Bronchial epithelial cell (primary cell): Measurements from ENCODE around the gene MEF2D. TPM values are rescaled to one million over a fixed set of nuclear protein-coding genes. Genes with fewer than 3 reads are reported as not detected.
A peak's percentile ranks its signal among the peaks of the same experiment; 100 is the strongest.

Experiments used
- DNase-seq: peaks from one replicate; pipeline ENCODE4 v3.0.0-alpha.2; 2010; ENCODE audit warnings: low read depth
- FAIRE-seq: peaks from 2 replicates; lab custom pipeline; 2011; peaks lifted over from hg19 to GRCh38; lab: Jason Lieb, UNC
- H3K27me3 ChIP-seq: 2 replicates; pipeline ENCODE4 v1.5.1; 2011; ENCODE audit warnings: low read length; ENCODE audit not compliant: control insufficient read depth, insufficient read depth
- H3K36me3 ChIP-seq: 2 replicates; pipeline ENCODE4 v1.5.1; 2011; ENCODE audit warnings: low read length; ENCODE audit not compliant: control insufficient read depth, insufficient read depth
- H3K4me3 ChIP-seq: 2 replicates; pipeline ENCODE4 v1.5.1; 2011; ENCODE audit warnings: mild to moderate bottlenecking, low read depth, low read length, control low read depth
- total RNA-seq: library from RNA; depleted of rRNA; stranded (reverse); fragments of >200 nt; gene quantifications from 2 replicates; pipeline ENCODE4 v1.2.1, GENCODE V29; 2014
- TF ChIP-seq, protein P1 (sequence below): IDR thresholded peaks from 2 replicates; pipeline ENCODE4 v1.5.1; 2011; ENCODE audit warnings: mild to moderate bottlenecking, moderate library complexity, low read length, control low read depth, inconsistent platforms; ENCODE audit not compliant: insufficient read depth, severe bottlenecking

Gene MEF2D
- total RNA-seq, 1 donor from 2014 or later, result 1.3 TPM

DNA sequence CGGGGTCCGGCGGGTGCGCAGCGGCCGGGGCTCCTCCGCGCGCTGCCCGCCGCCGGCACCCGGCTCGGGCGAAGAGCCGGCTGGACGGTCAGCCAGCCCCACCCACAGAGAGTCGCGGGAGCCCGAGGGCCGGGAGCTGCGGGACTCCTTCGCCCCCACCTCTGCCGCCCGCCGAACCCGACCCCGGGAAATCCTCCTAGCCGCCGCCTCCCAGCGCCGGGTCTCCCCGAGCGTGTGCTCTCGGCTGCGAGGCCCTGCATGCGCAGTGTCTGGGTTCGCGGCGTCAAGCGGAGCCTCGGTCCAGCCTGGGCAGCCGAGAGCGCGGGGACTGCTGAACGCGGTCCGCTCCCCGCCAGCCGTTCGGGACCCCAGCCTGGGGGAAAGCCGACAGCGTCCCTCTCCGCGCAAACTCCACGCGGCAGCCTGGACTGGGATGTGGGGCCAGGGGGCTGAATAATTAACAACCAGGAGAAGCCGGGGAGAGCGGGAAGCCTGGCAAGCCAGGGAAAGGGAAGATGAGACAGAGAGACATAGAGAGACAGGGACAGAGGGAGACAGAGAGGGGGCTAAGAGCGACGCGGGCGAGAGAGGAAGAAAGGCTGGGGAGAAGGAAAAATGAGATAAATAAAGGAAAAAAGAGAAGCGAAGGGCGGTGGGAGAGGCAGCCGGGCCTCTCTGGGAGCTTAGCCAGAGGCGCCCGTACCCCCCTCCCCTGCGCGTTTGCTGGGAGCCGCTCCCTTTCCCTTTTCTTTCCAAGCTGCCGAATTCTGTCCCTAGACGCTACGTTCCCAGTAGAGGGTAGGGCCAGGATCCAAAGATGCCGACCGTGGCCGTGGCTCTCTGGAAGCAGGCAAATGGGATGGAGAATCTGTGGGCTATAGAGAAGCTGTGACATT, 64.2 kb downstream of the MEF2D start:
- no peak for FAIRE-seq
- no peak overlapping the region for H3K4me3 ChIP-seq
- H3K36me3 ChIP-seq, result no peaks in the 10 kb centered on the region
- TF ChIP-seq, protein P1, sequence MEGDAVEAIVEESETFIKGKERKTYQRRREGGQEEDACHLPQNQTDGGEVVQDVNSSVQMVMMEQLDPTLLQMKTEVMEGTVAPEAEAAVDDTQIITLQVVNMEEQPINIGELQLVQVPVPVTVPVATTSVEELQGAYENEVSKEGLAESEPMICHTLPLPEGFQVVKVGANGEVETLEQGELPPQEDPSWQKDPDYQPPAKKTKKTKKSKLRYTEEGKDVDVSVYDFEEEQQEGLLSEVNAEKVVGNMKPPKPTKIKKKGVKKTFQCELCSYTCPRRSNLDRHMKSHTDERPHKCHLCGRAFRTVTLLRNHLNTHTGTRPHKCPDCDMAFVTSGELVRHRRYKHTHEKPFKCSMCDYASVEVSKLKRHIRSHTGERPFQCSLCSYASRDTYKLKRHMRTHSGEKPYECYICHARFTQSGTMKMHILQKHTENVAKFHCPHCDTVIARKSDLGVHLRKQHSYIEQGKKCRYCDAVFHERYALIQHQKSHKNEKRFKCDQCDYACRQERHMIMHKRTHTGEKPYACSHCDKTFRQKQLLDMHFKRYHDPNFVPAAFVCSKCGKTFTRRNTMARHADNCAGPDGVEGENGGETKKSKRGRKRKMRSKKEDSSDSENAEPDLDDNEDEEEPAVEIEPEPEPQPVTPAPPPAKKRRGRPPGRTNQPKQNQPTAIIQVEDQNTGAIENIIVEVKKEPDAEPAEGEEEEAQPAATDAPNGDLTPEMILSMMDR, result no peak
- H3K27me3 ChIP-seq, result peaks cover 77% of the 10 kb centered on the region
- no peak for DNase-seq

DNA sequence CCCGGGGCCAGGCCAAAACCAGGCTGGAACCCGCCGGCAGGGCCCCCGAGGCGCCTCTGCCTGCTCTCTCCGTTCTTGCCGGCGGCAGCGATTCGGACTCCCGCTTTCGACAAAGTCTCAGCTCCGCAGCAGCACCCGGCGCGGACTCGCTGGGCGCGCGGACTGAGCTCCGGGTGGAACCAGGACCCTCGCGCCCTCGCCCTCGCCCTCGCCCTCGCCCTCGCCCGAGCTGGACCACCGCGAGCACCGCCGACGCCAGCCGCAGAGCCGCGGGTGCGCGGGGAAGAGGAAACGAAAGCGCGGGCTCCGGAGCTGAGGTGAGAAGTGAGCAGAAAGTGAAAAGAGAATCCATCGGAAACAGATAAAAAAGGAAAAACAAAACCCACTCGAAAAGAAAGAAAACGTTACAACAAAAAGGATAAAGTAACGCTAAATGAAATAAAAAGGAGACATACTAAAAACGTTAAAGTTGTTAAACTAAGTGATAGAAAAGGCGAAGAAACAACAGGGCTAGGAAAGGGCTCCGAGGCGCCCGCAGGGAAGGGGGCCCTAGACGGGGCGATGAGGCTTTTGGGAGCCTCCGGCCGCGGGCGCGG, 64.9 kb downstream of the MEF2D start:
- TF ChIP-seq, protein P1, result no peak
- no peaks in the 10 kb centered on the region for H3K36me3 ChIP-seq
- DNase-seq (no peak), FAIRE-seq (no peak)
- peaks cover 75% of the 10 kb centered on the region for H3K27me3 ChIP-seq
- no peak overlapping the region for H3K4me3 ChIP-seq

DNA sequence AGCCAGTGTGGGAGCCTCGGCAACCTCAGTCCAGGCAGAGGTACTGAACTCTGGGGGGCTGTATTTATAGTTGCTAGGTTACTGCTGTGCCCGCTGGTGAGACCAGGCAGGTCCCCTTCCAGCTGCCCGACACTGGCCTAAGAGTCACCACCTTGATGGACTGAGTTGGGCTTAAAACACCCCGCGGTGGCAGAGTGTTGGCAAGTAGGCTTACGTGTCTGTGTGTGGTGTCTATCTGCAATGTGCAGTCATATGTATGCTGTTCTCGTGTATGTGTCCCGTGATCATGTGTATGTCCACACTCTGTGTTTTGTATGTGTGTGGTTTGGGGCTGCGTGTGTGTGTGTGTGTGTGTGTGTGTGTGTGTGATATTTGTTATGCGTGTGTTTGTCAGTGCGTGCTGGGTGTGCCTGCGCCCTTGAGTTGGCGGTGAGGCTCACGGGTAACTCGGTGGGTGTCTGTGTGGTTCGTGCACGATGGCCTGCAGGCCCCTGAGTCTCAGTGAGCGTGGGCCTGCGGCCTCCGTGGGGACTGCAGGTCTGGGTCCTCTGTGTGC, 65.5 kb downstream of the MEF2D start:
- FAIRE-seq (peak; percentile 55), DNase-seq (no peak)
- TF ChIP-seq, protein P1, result no peak
- Histone ChIP-seq H3K36me3 (no peaks in the 10 kb centered on the region), H3K27me3 (peaks cover 76% of the 10 kb centered on the region), H3K4me3 (no peak overlapping the region)

DNA sequence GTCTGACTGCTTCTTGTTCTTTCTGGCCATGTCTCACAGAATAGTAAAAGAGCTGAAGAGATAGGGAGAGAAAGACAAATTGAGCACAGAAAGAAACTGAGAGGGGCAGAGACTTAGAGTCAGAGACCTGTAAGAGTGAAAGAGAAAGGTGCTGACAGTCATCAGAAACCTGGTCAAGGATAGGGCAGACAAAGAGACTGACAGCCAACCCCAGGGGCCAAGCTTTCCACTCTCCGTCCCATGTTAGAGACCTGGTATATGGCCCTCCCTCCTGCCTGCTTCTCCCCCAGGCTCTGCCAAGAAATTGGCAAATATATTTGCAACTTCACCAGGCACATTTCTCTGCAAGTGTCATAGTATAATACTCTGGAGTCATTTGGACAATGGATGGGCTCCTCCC, 67.0 kb downstream of the MEF2D start:
- no peak overlapping the region for H3K4me3 ChIP-seq
- TF ChIP-seq, protein P1, result no peak
- no peak for DNase-seq
- H3K27me3 ChIP-seq, result peaks cover 76% of the 10 kb centered on the region
- no peak for FAIRE-seq
- H3K36me3 ChIP-seq, result no peaks in the 10 kb centered on the region

DNA sequence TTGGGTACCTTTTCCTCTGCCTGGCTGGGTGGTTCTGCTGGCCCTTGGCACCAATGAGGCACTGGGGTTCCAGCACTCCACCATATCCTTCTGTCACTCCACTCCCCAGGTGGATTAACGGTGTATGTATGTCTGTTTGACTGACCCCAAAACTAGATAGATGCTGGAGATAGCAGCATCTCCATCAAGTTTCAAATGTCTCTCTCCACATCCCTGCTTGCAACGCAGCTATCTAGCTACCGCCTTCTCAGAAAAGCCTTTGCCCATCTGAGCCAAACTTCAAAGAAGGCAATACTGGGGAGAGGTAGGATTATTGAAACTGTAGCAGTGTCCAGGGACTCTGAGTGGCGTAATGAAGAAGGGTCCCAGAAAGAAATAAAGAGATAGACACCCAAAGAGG, 67.5 kb downstream of the MEF2D start:
- TF ChIP-seq, protein P1, result no peak
- DNase-seq, result no peak
- Histone ChIP-seq H3K36me3 (no peaks in the 10 kb centered on the region), H3K4me3 (no peak overlapping the region), H3K27me3 (peaks cover 80% of the 10 kb centered on the region)
- no peak for FAIRE-seq
